Measurements from ENCODE around the gene LRRC3B.

Gene LRRC3B

GRCh38 chr3:26713091-26713490, 90.5 kb downstream of the LRRC3B start:
- DNase-seq (ENCODE audit: extremely low spot score): no peak
- ChIA-PET CTCF (interaction anchor here (0.6 to 0.7 kb wide), 2 partner anchors 144 to 566 kb away, joined by 3 to 5 read pairs; no protein-coding TSS in a partner anchor), POLR2A (no interaction called here)

DNA sequence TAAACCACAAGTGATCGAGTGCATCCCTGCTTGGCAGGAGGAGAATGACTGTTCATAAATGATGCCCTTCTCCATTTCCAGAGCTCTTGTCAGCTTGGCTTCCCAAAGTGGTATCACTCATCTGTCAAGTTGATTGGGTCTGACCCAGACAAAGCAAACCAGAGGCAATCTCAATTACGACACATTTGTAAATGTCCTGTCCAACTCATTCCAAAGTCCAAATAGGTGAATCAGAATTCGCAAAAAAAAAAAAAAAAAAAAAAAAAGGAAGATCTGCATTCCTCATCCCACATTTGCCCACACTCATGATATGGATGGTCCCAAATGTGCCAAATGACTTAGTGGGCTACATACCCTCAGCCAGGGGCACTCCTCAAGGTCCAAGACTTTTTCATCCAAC, 91.9 kb downstream of the LRRC3B start:
- no peak for DNase-seq (ENCODE audit: extremely low spot score)
- POLR2A ChIA-PET: no interaction called here
- no peak for TF ChIP-seq HDGF (IDR thresholded peaks at IDR 0.05; ENCODE audit: borderline replicate concordance)
- TF ChIP-seq TARDBP (IDR thresholded peaks at IDR 0.05): no peak
- no peak for TF ChIP-seq LEF1 (IDR thresholded peaks at IDR 0.05; ENCODE audit: borderline replicate concordance)
- TF ChIP-seq ZNF384 (IDR thresholded peaks at IDR 0.05): no peak
- TF ChIP-seq L3MBTL2 (conservative IDR thresholded peaks at IDR 0.05): no peak
- TF ChIP-seq CTBP1 (IDR thresholded peaks at IDR 0.05; ENCODE audit: borderline replicate concordance): no peak
- TF ChIP-seq, protein P1, sequence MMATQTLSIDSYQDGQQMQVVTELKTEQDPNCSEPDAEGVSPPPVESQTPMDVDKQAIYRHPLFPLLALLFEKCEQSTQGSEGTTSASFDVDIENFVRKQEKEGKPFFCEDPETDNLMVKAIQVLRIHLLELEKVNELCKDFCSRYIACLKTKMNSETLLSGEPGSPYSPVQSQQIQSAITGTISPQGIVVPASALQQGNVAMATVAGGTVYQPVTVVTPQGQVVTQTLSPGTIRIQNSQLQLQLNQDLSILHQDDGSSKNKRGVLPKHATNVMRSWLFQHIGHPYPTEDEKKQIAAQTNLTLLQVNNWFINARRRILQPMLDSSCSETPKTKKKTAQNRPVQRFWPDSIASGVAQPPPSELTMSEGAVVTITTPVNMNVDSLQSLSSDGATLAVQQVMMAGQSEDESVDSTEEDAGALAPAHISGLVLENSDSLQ (IDR thresholded peaks at IDR 0.05): no peak
- TF ChIP-seq FOXM1 (IDR thresholded peaks at IDR 0.05; ENCODE audit: borderline replicate concordance): no peak
- no peak for TF ChIP-seq ARNT (IDR thresholded peaks at IDR 0.05)
- no peak for TF ChIP-seq BHLHE40 (IDR thresholded peaks at IDR 0.05; ENCODE audit: borderline replicate concordance)
- TF ChIP-seq NFRKB (IDR thresholded peaks at IDR 0.05): no peak
- no peak for TF ChIP-seq SUZ12 (IDR thresholded peaks at IDR 0.05)
- TF ChIP-seq ELF4 (IDR thresholded peaks at IDR 0.05): no peak
- no peak for TF ChIP-seq SP1 (IDR thresholded peaks at IDR 0.05)
- TF ChIP-seq FOXA1 (IDR thresholded peaks at IDR 0.05): no peak
- CTCF ChIA-PET: no interaction called here

More at GRCh38 chr3:26713091-26713490, 90.5 kb downstream of the LRRC3B start:
- no peak for TF ChIP-seq FOXK2 (IDR thresholded peaks at IDR 0.05)

- DNase-seq (ENCODE audit: extremely low spot score): no peak
- no peak for TF ChIP-seq ZNF384 (IDR thresholded peaks at IDR 0.05)
- no peak for TF ChIP-seq LEF1 (IDR thresholded peaks at IDR 0.05; ENCODE audit: borderline replicate concordance)
- TF ChIP-seq HDGF (IDR thresholded peaks at IDR 0.05; ENCODE audit: borderline replicate concordance): no peak
- TF ChIP-seq FOXA1 (IDR thresholded peaks at IDR 0.05): no peak
- TF ChIP-seq CTBP1 (IDR thresholded peaks at IDR 0.05; ENCODE audit: borderline replicate concordance): no peak
- TF ChIP-seq NFRKB (IDR thresholded peaks at IDR 0.05): no peak
- TF ChIP-seq SP1 (IDR thresholded peaks at IDR 0.05): no peak
- no peak for TF ChIP-seq BHLHE40 (IDR thresholded peaks at IDR 0.05; ENCODE audit: borderline replicate concordance)
- TF ChIP-seq ARNT (IDR thresholded peaks at IDR 0.05): no peak
- no peak for TF ChIP-seq ELF4 (IDR thresholded peaks at IDR 0.05)
- TF ChIP-seq, protein P1 (IDR thresholded peaks at IDR 0.05): no peak
- no peak for TF ChIP-seq TARDBP (IDR thresholded peaks at IDR 0.05)
- TF ChIP-seq L3MBTL2 (conservative IDR thresholded peaks at IDR 0.05): no peak
- TF ChIP-seq FOXK2 (IDR thresholded peaks at IDR 0.05): no peak
- no peak for TF ChIP-seq FOXM1 (IDR thresholded peaks at IDR 0.05; ENCODE audit: borderline replicate concordance)
- no peak for TF ChIP-seq SUZ12 (IDR thresholded peaks at IDR 0.05)
- ChIA-PET POLR2A (no interaction called here), CTCF (no interaction called here)
These were observed 92.9 kb downstream of the LRRC3B start for GRCh38 chr3:26715431-26715830.

GRCh38 chr3:26718315-26718714, 95.7 kb downstream of the LRRC3B start:
- CTCF ChIA-PET: no interaction called here
- DNase-seq (ENCODE audit: extremely low spot score): no peak
- POLR2A ChIA-PET: no interaction called here
- TF ChIP-seq ELF4 (IDR thresholded peaks at IDR 0.05) (no peak), ZNF384 (IDR thresholded peaks at IDR 0.05) (no peak), ARNT (IDR thresholded peaks at IDR 0.05) (no peak), CTBP1 (IDR thresholded peaks at IDR 0.05; ENCODE audit: borderline replicate concordance) (no peak), BHLHE40 (IDR thresholded peaks at IDR 0.05; ENCODE audit: borderline replicate concordance) (no peak), HDGF (IDR thresholded peaks at IDR 0.05; ENCODE audit: borderline replicate concordance) (no peak), NFRKB (IDR thresholded peaks at IDR 0.05) (no peak), SUZ12 (IDR thresholded peaks at IDR 0.05) (no peak), FOXK2 (IDR thresholded peaks at IDR 0.05) (no peak), TARDBP (IDR thresholded peaks at IDR 0.05) (no peak), SP1 (IDR thresholded peaks at IDR 0.05) (no peak), FOXA1 (IDR thresholded peaks at IDR 0.05) (no peak), L3MBTL2 (conservative IDR thresholded peaks at IDR 0.05) (no peak), FOXM1 (IDR thresholded peaks at IDR 0.05; ENCODE audit: borderline replicate concordance) (no peak), LEF1 (IDR thresholded peaks at IDR 0.05; ENCODE audit: borderline replicate concordance) (no peak)
- TF ChIP-seq, protein P1 (IDR thresholded peaks at IDR 0.05): no peak

DNA sequence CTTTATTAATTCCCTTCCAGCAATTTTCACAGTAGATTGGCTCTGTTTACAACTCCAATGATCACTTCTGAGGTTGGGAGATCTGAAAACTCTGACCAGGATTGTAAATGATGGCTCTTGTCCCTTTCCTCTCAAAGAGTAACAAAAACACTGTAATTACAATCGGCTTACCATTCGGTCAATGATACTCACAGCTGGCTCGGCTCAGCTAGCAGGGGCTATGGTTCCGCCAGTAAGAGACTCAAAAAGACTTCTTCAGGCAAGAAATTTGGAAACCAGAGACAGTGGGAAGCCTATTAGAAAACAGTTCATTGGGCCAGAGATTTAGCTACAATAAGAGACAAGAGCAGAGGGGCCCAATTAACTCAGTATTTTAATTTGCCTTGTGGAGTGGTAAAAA, 96.6 kb downstream of the LRRC3B start:
- CTCF ChIA-PET: no interaction called here
- POLR2A ChIA-PET: no interaction called here
- DNase-seq (ENCODE audit: extremely low spot score): no peak
- TF ChIP-seq NFRKB (IDR thresholded peaks at IDR 0.05) (no peak), TARDBP (IDR thresholded peaks at IDR 0.05) (no peak), FOXA1 (IDR thresholded peaks at IDR 0.05) (no peak), ARNT (IDR thresholded peaks at IDR 0.05) (no peak), SP1 (IDR thresholded peaks at IDR 0.05) (no peak), HDGF (IDR thresholded peaks at IDR 0.05; ENCODE audit: borderline replicate concordance) (no peak), FOXM1 (IDR thresholded peaks at IDR 0.05; ENCODE audit: borderline replicate concordance) (no peak), LEF1 (IDR thresholded peaks at IDR 0.05; ENCODE audit: borderline replicate concordance) (no peak), L3MBTL2 (conservative IDR thresholded peaks at IDR 0.05) (no peak), FOXK2 (IDR thresholded peaks at IDR 0.05) (no peak), ZNF384 (IDR thresholded peaks at IDR 0.05) (no peak), SUZ12 (IDR thresholded peaks at IDR 0.05) (no peak), BHLHE40 (IDR thresholded peaks at IDR 0.05; ENCODE audit: borderline replicate concordance) (no peak), ELF4 (IDR thresholded peaks at IDR 0.05) (no peak), CTBP1 (IDR thresholded peaks at IDR 0.05; ENCODE audit: borderline replicate concordance) (no peak)
- TF ChIP-seq, protein P1 (IDR thresholded peaks at IDR 0.05): no peak

Measured in HEK293T (cell line).